Skin of body (tissue), 2 donors: Measurements from ENCODE around the gene LDHD. TPM values are rescaled to one million over a fixed set of nuclear protein-coding genes. Genes with fewer than 3 reads are reported as not detected.

Experiments
- DNase-seq: peaks from one replicate; lab custom pipeline; 2025; lab: John Stamatoyannopoulos, UW
- total RNA-seq: library from RNA; depleted of rRNA; stranded (reverse); fragments of >200 nt; gene quantifications from one replicate; pipeline ENCODE4 v1.2.3, GENCODE V29; 2014

LDHD gene
- total RNA-seq, 1 donor from 2014 or later: 7.5 TPM

DNA sequence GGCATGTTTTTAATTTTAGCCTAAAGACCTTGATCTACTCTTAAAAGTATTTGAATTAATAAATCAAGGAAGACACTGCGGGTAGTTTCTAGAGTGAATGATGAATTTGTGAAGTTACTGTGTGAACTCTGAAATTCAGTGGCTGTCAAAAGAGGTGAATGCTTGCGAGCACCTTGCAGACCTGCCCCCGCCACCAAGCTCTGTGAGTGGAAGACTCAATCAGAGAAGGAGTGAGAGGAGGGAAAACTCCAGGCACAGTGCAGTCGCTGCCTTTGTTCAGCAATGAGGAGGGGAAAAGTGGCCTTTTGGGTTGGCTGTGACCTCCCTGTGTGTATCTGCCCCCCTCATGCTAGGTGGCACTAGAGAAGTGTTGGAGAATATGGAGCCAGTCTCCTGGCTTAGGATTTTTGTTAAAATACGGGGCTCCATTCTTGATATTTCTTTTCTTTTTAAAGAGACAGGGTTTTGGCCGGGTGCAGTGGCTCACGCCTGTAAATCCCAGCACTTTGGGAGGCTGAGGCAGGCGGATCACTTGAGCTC lies 53.0 kb downstream of the LDHD start:
- no peak for DNase-seq

DNA sequence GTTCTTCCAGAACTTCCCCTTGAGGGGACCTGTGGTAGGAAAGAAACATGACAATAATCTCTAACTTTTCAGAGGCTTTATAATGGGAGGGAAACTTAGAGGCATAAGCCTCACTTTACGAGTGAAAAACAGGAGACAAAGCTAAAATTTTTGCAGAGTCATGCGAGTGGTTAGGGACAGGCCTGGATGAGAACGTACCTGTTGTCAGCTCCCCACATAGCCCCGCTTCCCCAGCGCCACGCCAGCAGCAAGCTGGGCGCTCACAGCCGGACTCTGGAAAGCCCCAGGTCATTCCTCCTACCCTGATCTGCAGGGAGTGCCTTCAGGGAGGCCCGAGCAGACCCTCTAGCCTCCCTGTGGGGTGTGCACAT lies 53.6 kb downstream of the LDHD start:
- no peak for DNase-seq

DNA sequence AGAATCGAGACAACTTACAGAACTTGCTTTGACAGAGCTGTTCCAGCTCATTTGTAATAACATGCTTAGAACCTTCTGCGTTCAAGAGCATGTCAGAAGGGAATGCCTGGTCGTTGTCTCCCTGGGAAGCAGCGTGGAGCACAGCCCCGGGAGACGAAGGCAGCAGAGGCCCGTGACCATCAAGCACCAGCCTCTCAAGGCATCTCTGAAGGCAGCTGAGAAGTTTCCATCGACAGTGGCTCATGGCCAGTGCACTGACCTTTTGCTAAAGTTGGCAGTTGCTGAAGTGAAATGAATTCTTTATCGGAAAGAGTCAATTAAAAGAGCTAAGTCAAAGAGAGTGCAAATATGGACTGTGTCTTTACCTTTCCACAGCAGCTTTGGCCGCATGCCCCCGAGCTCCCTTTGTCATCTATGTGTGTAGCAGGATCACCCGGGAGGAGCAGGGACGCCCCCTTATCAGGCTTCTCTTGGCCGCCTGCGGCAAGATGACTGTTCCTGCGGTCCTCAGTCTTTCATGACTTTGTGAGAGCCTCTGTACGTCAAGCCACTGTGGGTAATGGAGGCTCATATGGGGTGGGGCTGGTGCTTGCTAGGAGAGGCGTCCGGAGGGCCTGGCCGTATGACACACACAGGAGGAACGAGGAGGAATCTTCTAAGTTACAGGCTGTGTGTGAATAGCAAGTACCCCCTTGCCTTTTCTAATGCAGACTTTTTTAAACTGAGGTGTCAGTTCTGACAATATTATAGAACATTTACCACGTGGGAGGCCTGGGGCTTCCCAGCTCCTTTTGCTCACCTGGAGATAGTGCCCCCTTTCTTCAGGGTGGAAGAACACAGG lies 54.2 kb downstream of the LDHD start:
- no peak for DNase-seq

Other genes with a start within 250 kb of the LDHD start
- 36.9 TPM for gene WDR59, start 131.7 kb downstream of the LDHD start, total RNA-seq
- gene ZNRF1, start 117.8 kb downstream of the LDHD start, total RNA-seq: 9.0 TPM
- 15.3 TPM for gene ZFP1, start 31.7 kb upstream of the LDHD start, total RNA-seq
- not detected for gene CTRB2, start 90.4 kb upstream of the LDHD start, total RNA-seq
- gene CTRB1, start 102.2 kb upstream of the LDHD start, total RNA-seq: not detected
- 16.8 TPM for gene BCAR1, start 134.8 kb upstream of the LDHD start, total RNA-seq